Hematopoietic multipotent progenitor cell treated with erythropoietin and hydrocortisone succinate and interleukin-3 and kit ligand, for 17 days (in vitro differentiated cells): ENCODE data around the gene ZNF790.
"Not testable (repeated sequence)": the region's sequence is repeated elsewhere in the genome, so short reads cannot be mapped to it uniquely, and the experiment has no call there.

Experiments used
- DNase-seq: peaks from one replicate; pipeline ENCODE4 v3.0.0-alpha.2; 2015; ENCODE audit warnings: low spot score

Gene ZNF790

DNA sequence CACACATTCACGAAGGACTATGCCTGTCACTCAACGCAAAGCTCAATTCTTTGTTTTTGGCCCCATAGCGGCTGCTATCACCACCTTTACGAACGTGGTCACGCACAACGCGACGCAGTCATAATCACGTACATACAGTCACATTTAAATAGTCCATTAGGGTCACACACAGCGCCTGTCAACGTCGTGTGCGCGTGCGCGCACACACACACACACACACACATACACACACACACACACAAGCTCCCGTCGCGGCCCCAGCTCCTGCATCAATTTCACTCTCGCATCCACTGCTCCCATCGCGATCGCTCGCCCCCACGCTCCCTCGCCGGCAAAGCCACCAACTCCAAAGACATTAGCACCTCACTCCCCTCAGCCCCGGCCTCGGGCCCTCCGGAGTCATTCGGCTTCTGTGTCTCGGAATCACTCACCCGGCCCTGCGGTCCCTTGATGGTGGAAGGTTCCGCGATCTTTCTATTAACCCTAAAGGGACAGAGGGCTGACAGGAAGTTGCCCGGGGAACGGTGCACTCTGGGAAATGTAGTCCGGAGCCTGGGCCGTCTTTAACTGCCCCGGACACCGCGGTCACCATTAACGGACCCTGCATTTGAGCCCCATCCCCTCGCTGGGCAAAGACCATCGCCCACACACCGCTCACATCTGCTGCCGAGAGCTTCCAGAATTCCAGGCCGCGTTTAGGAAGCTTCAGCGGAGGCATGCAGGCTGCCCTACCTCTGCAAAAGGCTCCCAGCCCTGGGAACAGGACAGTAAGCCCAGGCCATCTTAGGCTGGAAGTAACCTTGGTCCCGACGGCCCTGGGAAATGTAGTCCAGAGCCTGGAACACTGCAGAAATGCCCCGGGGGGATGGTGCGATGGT lies at the start of gene ZNF790:
Gene ZNF790, minus strand, starts transcription at position 482 of the 878 bp plus-strand sequence. CDS start 12,768 bp downstream, outside the sequence.
- DNase-seq = peak; percentile 64

GRCh38 chr19:36876993-36877938 lies 39.1 kb upstream of the ZNF790 start:
- no peak for DNase-seq

- no peak for DNase-seq
These were observed 13.7 kb upstream of the ZNF790 start for GRCh38 chr19:36851898-36852297.

- DNase-seq = peak; percentile 76
These were observed 12.6 kb upstream of the ZNF790 start, which contains the start of gene ZNF345 for GRCh38 chr19:36850559-36851442. Gene ZNF345 (plus strand): TSS chr19:36850876. CDS start chr19:36876831, 25,955 bp downstream.

GRCh38 chr19:36849701-36850558 lies 11.7 kb upstream of the ZNF790 start:
- DNase-seq = peak; percentile 82

GRCh38 chr19:36847968-36848367 lies 9.8 kb upstream of the ZNF790 start:
- no peak for DNase-seq

DNA sequence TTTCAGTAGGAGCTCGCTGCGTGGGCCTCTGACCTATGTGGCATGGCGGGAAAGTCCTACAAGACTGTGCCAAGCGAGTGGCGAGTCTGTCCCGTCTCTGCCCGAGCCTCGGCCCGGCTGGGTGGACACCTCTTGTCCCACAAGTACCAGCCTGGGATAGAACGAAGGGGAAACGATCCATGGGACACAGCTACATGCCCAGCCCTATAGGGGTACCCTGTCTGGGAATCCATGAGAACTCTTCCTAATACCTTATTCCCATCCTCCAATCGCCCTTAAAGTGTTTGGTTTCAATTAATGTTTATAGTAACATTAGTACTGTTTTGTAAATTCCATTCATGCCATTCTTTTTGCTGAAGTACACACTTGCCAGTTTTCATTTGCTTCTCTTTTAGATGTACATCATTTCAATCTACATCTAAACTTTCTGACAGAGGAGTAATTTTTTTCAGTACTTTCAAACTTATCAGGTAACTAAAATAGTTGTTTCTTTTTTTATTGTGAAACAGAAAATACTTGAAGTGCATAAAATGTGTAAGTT lies 667 bp upstream of the ZNF790 start:
- no peak for DNase-seq

- DNase-seq = no peak
These were observed 846 bp downstream of the ZNF790 start for GRCh38 chr19:36837176-36837905.

GRCh38 chr19:36833430-36833829 lies 4.8 kb downstream of the ZNF790 start:
- DNase-seq = no peak

DNA sequence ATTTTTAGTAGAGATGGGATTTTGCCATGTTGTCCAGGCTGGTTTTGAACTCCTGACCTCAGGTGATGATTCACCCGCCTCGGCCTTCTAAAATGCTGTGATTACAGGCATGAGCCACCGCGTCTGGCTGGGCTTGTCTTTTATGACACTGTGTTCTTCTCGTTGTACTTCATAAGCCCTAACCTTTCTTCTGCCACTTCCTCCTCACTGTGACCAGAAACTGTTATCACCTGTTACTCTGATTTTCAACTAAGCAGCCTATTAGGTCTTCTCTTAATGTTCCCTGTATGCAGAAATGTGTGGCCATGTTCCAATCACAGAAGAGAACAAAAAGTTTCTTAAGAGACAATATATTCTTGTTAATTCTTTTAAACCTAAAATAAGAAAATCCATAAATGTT lies 16.4 kb downstream of the ZNF790 start:
- DNase-seq = no peak

- DNase-seq = no peak
These were observed 19.0 kb downstream of the ZNF790 start for GRCh38 chr19:36819130-36819630.

DNA sequence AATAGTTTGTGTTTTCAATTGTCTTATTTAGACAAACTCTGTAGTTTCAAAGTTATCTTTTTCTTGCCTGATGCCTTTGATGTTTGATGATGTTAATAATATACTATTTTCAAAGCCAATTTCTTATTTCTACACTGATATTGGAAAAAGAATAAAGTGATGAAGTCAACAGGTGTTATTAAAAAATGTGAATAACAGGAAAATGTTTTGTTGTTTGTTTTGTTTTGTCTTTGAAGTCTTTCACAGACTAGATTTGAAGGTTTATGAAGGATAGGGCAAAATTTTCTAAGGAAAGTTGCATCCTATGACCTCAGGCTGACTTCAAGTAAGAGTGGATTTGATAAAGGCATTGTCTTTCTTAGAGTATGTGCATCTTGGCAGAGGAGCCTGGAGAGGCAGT lies 31.2 kb downstream of the ZNF790 start:
- no peak for DNase-seq

- no peak for DNase-seq
These were observed 32.8 kb downstream of the ZNF790 start for GRCh38 chr19:36805364-36805763.

- no peak for DNase-seq
These were observed 40.4 kb downstream of the ZNF790 start for GRCh38 chr19:36797786-36798108.

- no peak for DNase-seq
These were observed 41.5 kb downstream of the ZNF790 start for GRCh38 chr19:36796714-36796992.

DNA sequence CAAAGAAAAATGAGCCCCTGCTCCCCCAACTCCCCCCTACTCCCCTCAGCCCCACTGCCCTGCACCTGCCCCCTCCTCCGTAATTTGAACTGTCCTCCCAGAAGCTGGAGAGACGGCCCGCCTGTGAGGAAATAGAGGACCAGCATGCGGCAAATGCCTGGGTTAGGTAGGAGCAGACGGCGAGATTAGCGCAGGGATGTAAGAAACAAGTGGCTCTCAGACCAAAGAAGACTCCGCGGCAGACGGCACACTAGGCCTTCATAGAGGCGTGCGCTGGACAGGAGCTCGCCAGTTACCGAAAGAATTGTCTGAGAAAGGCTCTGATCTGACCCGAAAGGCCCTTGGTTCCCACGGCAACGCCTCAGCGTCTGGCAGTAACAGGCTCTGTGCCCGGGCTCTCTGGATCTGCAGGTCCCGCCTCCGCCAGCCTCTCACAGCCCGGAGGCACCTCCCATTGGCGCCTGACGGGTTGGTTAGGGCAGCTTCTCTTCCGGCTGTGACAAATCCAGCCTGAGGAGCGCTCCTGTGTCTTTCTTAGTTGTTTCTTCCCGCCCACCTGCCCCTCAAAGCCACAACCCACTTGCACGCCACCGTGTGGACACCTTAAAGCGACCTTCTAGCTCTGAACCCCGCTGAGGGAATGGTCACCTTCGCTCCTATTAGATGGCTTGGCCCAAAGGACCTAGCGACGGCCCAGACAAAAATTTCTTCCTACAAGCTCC lies 46.6 kb downstream of the ZNF790 start:
- not testable (repeated sequence) for DNase-seq

DNA sequence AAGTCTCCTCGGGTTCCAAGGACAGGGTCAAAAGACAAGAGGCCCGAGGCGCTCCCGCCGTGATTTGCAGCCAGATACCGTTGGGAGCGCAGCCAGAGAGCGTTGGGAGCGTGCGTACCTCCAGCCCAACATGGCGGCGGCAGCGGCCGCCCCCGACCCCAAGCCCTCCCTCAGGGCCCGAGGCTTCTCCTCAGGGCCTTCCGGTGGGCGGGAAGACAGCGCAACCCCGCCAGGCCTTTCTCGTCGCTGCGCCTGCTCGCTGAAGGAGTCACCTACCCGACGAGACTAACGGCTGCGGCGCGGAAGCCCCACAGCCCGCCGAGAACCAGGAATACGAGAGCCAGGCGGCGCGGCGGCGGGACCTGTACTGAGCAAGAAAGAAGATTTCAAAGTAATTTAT lies 62.4 kb downstream of the ZNF790 start:
- no peak for DNase-seq

GRCh38 chr19:36773223-36773579 lies 65.0 kb downstream of the ZNF790 start:
- DNase-seq = no peak
